Tibial nerve (tissue), 4 donors: Measurements from ENCODE around the gene PLEKHG7. TPM values are rescaled to one million over a fixed set of nuclear protein-coding genes. Genes with fewer than 3 reads are reported as not detected.

ENCODE experiments used
- DNase-seq, 2 donors: peaks; one replicate each; pipeline ENCODE4 v3.0.0-alpha.2; 2019; ENCODE audit warnings: low spot score in 2 of 2
- H3K27ac ChIP-seq, 4 donors: fragments of 200-600 bp; sonication (generic) in 3 of 4; one replicate each; pipeline ENCODE4 v1.5.1; 2017 to 2019; ENCODE audit warnings: mild to moderate bottlenecking in 1 of 4
- H3K27me3 ChIP-seq, 2 donors: fragments of 200-600 bp; sonication (generic) in 1 of 2; one replicate each; pipeline versions ENCODE4 v1.5.1 to v1.6.0; 2017 to 2019
- H3K36me3 ChIP-seq, 3 donors: fragments of 200-600 bp; sonication (generic); one replicate each; pipeline ENCODE4 v1.5.1; 2018 to 2019
- H3K4me1 ChIP-seq, 4 donors: fragments of 200-600 bp; sonication (generic) in 3 of 4; one replicate each; pipeline ENCODE4 v1.5.1; 2017 to 2019
- H3K4me3 ChIP-seq, 4 donors: fragments of 200-600 bp; sonication (generic) in 3 of 4; one replicate each; pipeline ENCODE4 v1.5.1; 2017 to 2019; ENCODE audit warnings: mild to moderate bottlenecking in 1 of 4, moderate library complexity in 1 of 4
- H3K9me3 ChIP-seq, 4 donors: fragments of 200-600 bp; sonication (generic) in 3 of 4; one replicate each; pipeline ENCODE4 v1.5.1; 2017 to 2019
- CTCF ChIP-seq, 5 experiments: fragments of 200-600 bp in 3 of 5; fragments of 450-650 bp in 2 of 5; sonication (generic) in 3 of 5; IDR thresholded peaks; one replicate each; pipeline ENCODE4 v1.5.1; 2016 to 2019; ENCODE audit warnings: antibody characterized with exemption in 5 of 5, mild to moderate bottlenecking in 3 of 5, moderate library complexity in 2 of 5
- EP300 ChIP-seq, 2 donors: sonication (generic); formaldehyde crosslinking; IDR thresholded peaks; one replicate each; pipeline ENCODE4 v1.6.1; 2017; ENCODE audit warnings: antibody characterized with exemption in 2 of 2, mild to moderate bottlenecking in 1 of 2
- POLR2A ChIP-seq, 2 donors: fragments of 450-650 bp; IDR thresholded peaks; one replicate each; pipeline ENCODE4 v1.6.1; 2017; ENCODE audit warnings: antibody characterized with exemption in 2 of 2, mild to moderate bottlenecking in 2 of 2, moderate library complexity in 2 of 2
- WGBS, 2 donors: methylation state at CpG; one replicate each; pipeline ENCODE4 v1.1.5; 2018; 5-methylcytosine and 5-hydroxymethylcytosine counted together
- total RNA-seq, 4 donors: library from RNA; depleted of rRNA; stranded (reverse); fragments of >200 nt; gene quantifications; one replicate each; pipeline ENCODE4 v1.1.0, GENCODE V29; 2016

The PLEKHG7 gene
- total RNA-seq, 4 donors from 2014 or later: 1.2 to 3.1 (median 2.2) TPM

- TF ChIP-seq EP300 (IDR thresholded peaks at IDR 0.05) (no peak), POLR2A (IDR thresholded peaks at IDR 0.05) (no peak), CTCF (IDR thresholded peaks at IDR 0.05) (no peak)
- no peaks in the 10 kb centered on the region for H3K9me3 ChIP-seq
- no peak for DNase-seq
- peaks cover 0 to 18% (median 0%) of the 10 kb centered on the region in 4 donors for H3K4me1 ChIP-seq
- no peak overlapping the region for H3K27ac ChIP-seq
- H3K27me3 ChIP-seq: no peaks in the 10 kb centered on the region
- 91 to 97% methylated on average over 5 of the region's 5 CpGs for WGBS, 2 donors
- H3K36me3 ChIP-seq: no peaks in the 10 kb centered on the region
- no peak overlapping the region for H3K4me3 ChIP-seq
These were observed 28.0 kb downstream of the PLEKHG7 start for GRCh38 chr12:92730758-92731157.

- DNase-seq: no peak
- H3K36me3 ChIP-seq: no peaks in the 10 kb centered on the region
- H3K4me3 ChIP-seq: no peak overlapping the region
- H3K9me3 ChIP-seq: no peaks in the 10 kb centered on the region
- no peak overlapping the region for H3K27ac ChIP-seq
- no peaks in the 10 kb centered on the region for H3K27me3 ChIP-seq
- peaks cover 0 to 20% (median 0%) of the 10 kb centered on the region in 4 donors for H3K4me1 ChIP-seq
- 95% methylated on average over 5 of the region's 5 CpGs for WGBS, 2 donors
- TF ChIP-seq CTCF (IDR thresholded peaks at IDR 0.05) (no peak), POLR2A (IDR thresholded peaks at IDR 0.05) (no peak), EP300 (IDR thresholded peaks at IDR 0.05) (no peak)
These were observed 29.4 kb downstream of the PLEKHG7 start for GRCh38 chr12:92732216-92732615.

DNA sequence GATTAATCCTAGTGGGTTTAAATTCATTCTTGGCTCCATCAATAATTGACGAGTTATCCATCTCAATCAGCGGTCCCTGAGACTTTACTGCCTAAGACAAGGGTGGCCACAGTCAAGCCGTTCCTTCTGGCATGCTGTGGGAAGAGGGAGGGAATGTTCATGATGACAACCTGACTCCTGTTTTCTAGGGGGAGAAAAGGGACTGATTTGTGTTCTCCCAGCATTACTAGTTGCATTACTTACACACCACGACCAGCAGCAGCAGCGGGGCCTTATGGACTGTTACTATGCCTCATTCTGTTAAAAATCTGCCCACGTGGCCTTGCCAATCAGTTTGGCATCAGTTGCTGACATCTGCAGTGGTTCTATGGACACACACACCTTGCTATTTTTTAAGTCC, 29.9 kb downstream of the PLEKHG7 start:
- H3K4me1 ChIP-seq: peaks cover 0 to 20% (median 0%) of the 10 kb centered on the region in 4 donors
- 76 to 85% methylated on average over 6 of the region's 6 CpGs for WGBS, 2 donors
- no peak overlapping the region for H3K4me3 ChIP-seq
- no peaks in the 10 kb centered on the region for H3K36me3 ChIP-seq
- no peak overlapping the region for H3K27ac ChIP-seq
- no peaks in the 10 kb centered on the region for H3K9me3 ChIP-seq
- DNase-seq: no peak
- no peaks in the 10 kb centered on the region for H3K27me3 ChIP-seq
- TF ChIP-seq POLR2A (IDR thresholded peaks at IDR 0.05): no peak
- TF ChIP-seq EP300 (IDR thresholded peaks at IDR 0.05): no peak
- TF ChIP-seq CTCF (IDR thresholded peaks at IDR 0.05): no peak

DNA sequence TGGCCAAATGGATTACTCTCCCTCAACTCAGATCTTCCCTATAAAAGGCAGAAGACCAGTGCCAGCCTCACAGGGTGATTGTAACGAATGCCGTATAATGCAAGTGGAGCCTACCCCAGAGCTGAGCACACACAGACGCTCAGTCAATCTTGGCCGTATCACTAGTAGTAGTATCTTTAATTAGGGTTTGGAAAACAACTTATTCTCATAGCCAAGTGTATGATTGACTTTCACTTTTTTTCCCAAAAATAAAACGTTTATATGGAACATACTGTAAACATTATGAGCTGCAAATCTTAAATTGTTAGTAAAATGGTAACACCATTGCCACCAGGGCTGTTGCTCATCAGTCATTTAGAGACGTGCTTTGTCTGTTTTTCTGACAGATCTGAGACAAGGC, 30.4 kb downstream of the PLEKHG7 start:
- DNase-seq: no peak
- Histone ChIP-seq H3K9me3 (no peaks in the 10 kb centered on the region), H3K27me3 (no peaks in the 10 kb centered on the region), H3K4me3 (no peak overlapping the region), H3K27ac (peak overlapping the region in 2 of 4 donors; percentile 18 to 67), H3K4me1 (peaks cover 0 to 20% (median 0%) of the 10 kb centered on the region in 4 donors), H3K36me3 (no peaks in the 10 kb centered on the region)
- WGBS, 2 donors: 86 to 89% methylated on average over 6 of the region's 6 CpGs
- no peak for TF ChIP-seq EP300 (IDR thresholded peaks at IDR 0.05)
- TF ChIP-seq CTCF (IDR thresholded peaks at IDR 0.05): no peak
- TF ChIP-seq POLR2A (IDR thresholded peaks at IDR 0.05): no peak

DNA sequence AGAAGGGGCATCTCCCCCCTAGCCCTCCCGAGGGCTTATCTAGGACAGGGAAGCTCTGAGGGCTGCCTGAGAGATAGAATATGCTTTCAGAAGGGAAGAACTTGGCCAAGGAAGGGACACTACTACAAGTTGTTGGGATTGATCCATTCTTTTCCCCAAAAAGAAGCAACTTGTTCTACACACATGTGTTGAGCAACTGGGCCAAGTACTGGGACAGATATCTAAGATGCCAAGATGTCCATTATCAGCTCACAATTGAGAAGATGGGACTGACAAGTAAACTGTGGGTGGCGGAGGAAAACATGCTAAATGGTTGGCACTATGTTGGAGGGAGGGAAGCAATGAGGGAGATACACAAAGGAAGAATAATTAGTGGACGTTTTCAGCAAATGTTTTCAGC, 30.9 kb downstream of the PLEKHG7 start:
- Histone ChIP-seq H3K4me3 (no peak overlapping the region), H3K36me3 (no peaks in the 10 kb centered on the region), H3K27me3 (no peaks in the 10 kb centered on the region), H3K4me1 (peaks cover 0 to 20% (median 0%) of the 10 kb centered on the region in 4 donors), H3K27ac (peak overlapping the region in 3 of 4 donors; percentile 4 to 67 (median 18)), H3K9me3 (no peaks in the 10 kb centered on the region)
- 62 to 69% methylated on average over 3 of the region's 3 CpGs for WGBS, 2 donors
- DNase-seq: no peak
- TF ChIP-seq EP300 (IDR thresholded peaks at IDR 0.05) (no peak), CTCF (IDR thresholded peaks at IDR 0.05) (no peak), POLR2A (IDR thresholded peaks at IDR 0.05) (no peak)
